Effector memory CD4-positive, alpha-beta T cell (primary cell): ENCODE results near the gene XKR8.
A peak's percentile ranks its signal among the peaks of the same experiment; 100 is the strongest.

Experiments used
- DNase-seq, 3 donors: peaks; one replicate each; pipeline ENCODE4 v3.0.0-alpha.2; 2020
- H3K27ac ChIP-seq: 2 replicates; pipeline ENCODE4 v1.7.0; 2013; ENCODE audit warnings: mild to moderate bottlenecking, low read length, moderate library complexity; ENCODE audit not compliant: insufficient read depth, poor library complexity, severe bottlenecking
- H3K27me3 ChIP-seq: replicated peaks from 2 replicates; pipeline ENCODE4 v1.7.0; 2013; ENCODE audit warnings: mild to moderate bottlenecking, low read length; ENCODE audit not compliant: insufficient read depth, control insufficient read depth, poor library complexity, severe bottlenecking
- H3K36me3 ChIP-seq: 2 replicates; pipeline ENCODE4 v1.7.0; 2013; ENCODE audit warnings: mild to moderate bottlenecking, low read length, moderate library complexity; ENCODE audit not compliant: control insufficient read depth, insufficient read depth
- H3K4me1 ChIP-seq: 2 replicates; pipeline ENCODE4 v1.7.0; 2013; ENCODE audit warnings: low read length, mild to moderate bottlenecking; ENCODE audit not compliant: control insufficient read depth, insufficient read depth, poor library complexity, severe bottlenecking
- H3K4me3 ChIP-seq: 2 replicates; pipeline ENCODE4 v1.7.0; 2013; ENCODE audit warnings: low read length, low read depth, mild to moderate bottlenecking; ENCODE audit not compliant: insufficient read depth, poor library complexity, severe bottlenecking
- H3K9me3 ChIP-seq: 2 replicates; pipeline ENCODE4 v1.7.0; 2013; ENCODE audit warnings: mild to moderate bottlenecking, low read length, moderate library complexity; ENCODE audit not compliant: control insufficient read depth

Gene XKR8

GRCh38 chr1:27954186-27954585 lies 5.6 kb upstream of the XKR8 start:
- no peak for DNase-seq
- no peaks in the 10 kb centered on the region for H3K9me3 ChIP-seq
- H3K27ac ChIP-seq, result no peak overlapping the region
- no peaks in the 10 kb centered on the region for H3K27me3 ChIP-seq
- no peak overlapping the region for H3K4me3 ChIP-seq
- no peaks in the 10 kb centered on the region for H3K36me3 ChIP-seq
- H3K4me1 ChIP-seq, result no peaks in the 10 kb centered on the region

- H3K36me3 ChIP-seq, result no peaks in the 10 kb centered on the region
- no peak overlapping the region for H3K4me3 ChIP-seq
- no peak for DNase-seq
- H3K27ac ChIP-seq, result no peak overlapping the region
- H3K27me3 ChIP-seq, result no peaks in the 10 kb centered on the region
- no peaks in the 10 kb centered on the region for H3K9me3 ChIP-seq
- no peaks in the 10 kb centered on the region for H3K4me1 ChIP-seq
These were observed 4.7 kb upstream of the XKR8 start for GRCh38 chr1:27955076-27955475.

- no peak for DNase-seq
These were observed 3.0 kb upstream of the XKR8 start for GRCh38 chr1:27956761-27957160.

GRCh38 chr1:27957655-27958054 lies 2.1 kb upstream of the XKR8 start:
- Histone ChIP-seq H3K27me3 (no peaks in the 10 kb centered on the region), H3K9me3 (no peaks in the 10 kb centered on the region), H3K27ac (no peak overlapping the region), H3K4me3 (no peak overlapping the region), H3K36me3 (no peaks in the 10 kb centered on the region), H3K4me1 (peaks cover 15% of the 10 kb centered on the region)
- no peak for DNase-seq

More at GRCh38 chr1:27956761-27957160, 3.0 kb upstream of the XKR8 start:
- Histone ChIP-seq H3K9me3 (no peaks in the 10 kb centered on the region), H3K4me3 (no peak overlapping the region), H3K36me3 (no peaks in the 10 kb centered on the region), H3K27me3 (no peaks in the 10 kb centered on the region), H3K4me1 (peaks cover 15% of the 10 kb centered on the region), H3K27ac (no peak overlapping the region)

- no peak for DNase-seq
- peaks cover 15% of the 10 kb centered on the region for H3K4me1 ChIP-seq
- H3K36me3 ChIP-seq, result no peaks in the 10 kb centered on the region
- no peak overlapping the region for H3K4me3 ChIP-seq
- H3K27me3 ChIP-seq, result no peaks in the 10 kb centered on the region
- no peak overlapping the region for H3K27ac ChIP-seq
- no peaks in the 10 kb centered on the region for H3K9me3 ChIP-seq
These were observed 1.3 kb upstream of the XKR8 start for GRCh38 chr1:27958513-27958912.

- Histone ChIP-seq H3K9me3 (no peaks in the 10 kb centered on the region), H3K4me1 (peaks cover 15% of the 10 kb centered on the region), H3K4me3 (peak overlapping the region; percentile 80), H3K27me3 (no peaks in the 10 kb centered on the region), H3K36me3 (peaks cover 18% of the 10 kb centered on the region), H3K27ac (peak overlapping the region; percentile 78)
- DNase-seq, result no peak
These were observed 1.2 kb downstream of the XKR8 start for GRCh38 chr1:27960762-27961645.

- Histone ChIP-seq H3K27ac (peak overlapping the region; percentile 78), H3K4me1 (peaks cover 15% of the 10 kb centered on the region), H3K27me3 (no peaks in the 10 kb centered on the region), H3K36me3 (peaks cover 25% of the 10 kb centered on the region), H3K9me3 (no peaks in the 10 kb centered on the region), H3K4me3 (no peak overlapping the region)
- DNase-seq, result no peak
These were observed 2.0 kb downstream of the XKR8 start for GRCh38 chr1:27961646-27962221.

- H3K27me3 ChIP-seq, result no peaks in the 10 kb centered on the region
- H3K27ac ChIP-seq, result no peak overlapping the region
- no peak for DNase-seq
- H3K36me3 ChIP-seq, result peaks cover 38% of the 10 kb centered on the region
- no peak overlapping the region for H3K4me3 ChIP-seq
- H3K9me3 ChIP-seq, result no peaks in the 10 kb centered on the region
- peaks cover 15% of the 10 kb centered on the region for H3K4me1 ChIP-seq
These were observed 3.6 kb downstream of the XKR8 start for GRCh38 chr1:27963393-27963792.

- Histone ChIP-seq H3K36me3 (peaks cover 43% of the 10 kb centered on the region), H3K27ac (no peak overlapping the region), H3K4me1 (peaks cover under 1% of the 10 kb centered on the region), H3K27me3 (no peaks in the 10 kb centered on the region), H3K4me3 (no peak overlapping the region), H3K9me3 (no peaks in the 10 kb centered on the region)
- no peak for DNase-seq
These were observed 6.8 kb downstream of the XKR8 start for GRCh38 chr1:27966402-27967105.
